GM06990 (cell line): ENCODE data around the gene HPS4.

ENCODE experiments used
- DNase-seq: peaks from one replicate; pipeline ENCODE4 v3.0.0-alpha.2; 2011; ENCODE audit not compliant: insufficient read length; ENCODE audit errors: extremely low read depth
- H3K27me3 ChIP-seq: replicated peaks from 2 replicates; pipeline ENCODE4 v1.6.0; 2011; ENCODE audit warnings: low read length; ENCODE audit not compliant: control insufficient read depth, insufficient read depth
- H3K36me3 ChIP-seq: 2 replicates; pipeline ENCODE4 v1.5.1; 2011; ENCODE audit warnings: low read length; ENCODE audit not compliant: control insufficient read depth, insufficient read depth
- H3K4me3 ChIP-seq: replicated peaks from 2 replicates; pipeline ENCODE4 v1.5.1; 2011; ENCODE audit warnings: low read depth, mild to moderate bottlenecking, control low read depth, low read length
- TF ChIP-seq, protein P1 (sequence below): IDR thresholded peaks from 2 replicates; pipeline ENCODE4 v1.5.1; 2011; ENCODE audit warnings: low read length, control low read depth, mild to moderate bottlenecking, inconsistent platforms; ENCODE audit not compliant: insufficient read depth, poor library complexity, severe bottlenecking

The HPS4 gene

DNA sequence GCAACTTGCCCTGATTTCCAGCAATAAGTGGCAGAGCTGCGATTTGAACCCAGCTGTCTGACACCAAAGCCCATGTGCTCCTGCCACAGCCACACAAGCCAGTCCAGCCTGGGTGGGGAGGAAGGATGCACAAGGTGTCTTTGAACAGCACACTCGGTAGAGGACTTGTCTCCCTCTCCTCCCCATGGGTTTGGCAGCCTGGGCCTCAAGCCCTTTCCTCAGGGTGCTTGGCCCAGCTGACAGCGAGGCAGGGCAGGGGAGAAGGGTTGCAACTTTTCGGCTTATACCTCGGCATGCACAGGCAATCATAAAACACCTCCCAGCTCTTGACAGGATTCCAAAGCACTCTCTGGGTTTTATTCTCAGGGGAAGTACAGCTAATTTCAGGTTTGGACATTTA lies 35.2 kb downstream of the HPS4 start:
- TF ChIP-seq, protein P1, sequence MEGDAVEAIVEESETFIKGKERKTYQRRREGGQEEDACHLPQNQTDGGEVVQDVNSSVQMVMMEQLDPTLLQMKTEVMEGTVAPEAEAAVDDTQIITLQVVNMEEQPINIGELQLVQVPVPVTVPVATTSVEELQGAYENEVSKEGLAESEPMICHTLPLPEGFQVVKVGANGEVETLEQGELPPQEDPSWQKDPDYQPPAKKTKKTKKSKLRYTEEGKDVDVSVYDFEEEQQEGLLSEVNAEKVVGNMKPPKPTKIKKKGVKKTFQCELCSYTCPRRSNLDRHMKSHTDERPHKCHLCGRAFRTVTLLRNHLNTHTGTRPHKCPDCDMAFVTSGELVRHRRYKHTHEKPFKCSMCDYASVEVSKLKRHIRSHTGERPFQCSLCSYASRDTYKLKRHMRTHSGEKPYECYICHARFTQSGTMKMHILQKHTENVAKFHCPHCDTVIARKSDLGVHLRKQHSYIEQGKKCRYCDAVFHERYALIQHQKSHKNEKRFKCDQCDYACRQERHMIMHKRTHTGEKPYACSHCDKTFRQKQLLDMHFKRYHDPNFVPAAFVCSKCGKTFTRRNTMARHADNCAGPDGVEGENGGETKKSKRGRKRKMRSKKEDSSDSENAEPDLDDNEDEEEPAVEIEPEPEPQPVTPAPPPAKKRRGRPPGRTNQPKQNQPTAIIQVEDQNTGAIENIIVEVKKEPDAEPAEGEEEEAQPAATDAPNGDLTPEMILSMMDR, result no peak
- H3K36me3 ChIP-seq, result peaks cover 14% of the 10 kb centered on the region
- DNase-seq, result no peak
- no peak overlapping the region for H3K4me3 ChIP-seq
- no peaks in the 10 kb centered on the region for H3K27me3 ChIP-seq

DNA sequence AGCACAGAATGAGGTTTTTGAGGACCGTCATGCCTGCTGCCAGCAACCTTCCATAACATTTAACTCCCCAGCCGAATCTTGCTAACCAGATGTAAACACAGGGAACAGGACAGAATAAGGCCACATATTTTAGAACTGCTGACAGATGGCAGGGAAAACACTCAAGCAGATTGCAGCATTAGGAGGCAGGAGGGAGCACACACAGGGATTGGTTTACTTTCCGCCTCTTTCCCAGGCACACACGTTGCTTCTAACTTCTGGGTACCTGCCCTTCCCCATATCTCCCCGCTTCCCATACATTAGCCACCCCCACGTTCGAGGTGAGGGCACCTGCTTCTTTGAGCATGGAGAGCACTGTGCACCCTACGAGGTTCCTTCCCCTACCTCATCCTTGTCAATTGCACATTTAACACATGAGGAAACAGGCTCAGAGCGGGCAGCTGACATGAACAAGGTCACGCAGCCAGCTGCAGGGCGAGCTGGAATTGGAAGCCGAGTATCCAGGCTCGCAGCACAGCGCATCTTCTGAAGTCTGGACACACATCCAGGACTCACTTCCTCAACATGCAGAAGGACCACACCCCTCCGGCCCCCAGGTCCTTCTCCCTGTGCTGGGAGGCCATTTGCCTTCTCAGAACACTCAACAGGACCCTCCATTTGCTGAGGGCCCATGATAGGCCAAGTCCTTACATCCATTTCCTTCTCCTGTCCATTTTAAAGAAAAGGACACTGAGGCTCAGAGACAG lies 35.8 kb downstream of the HPS4 start:
- Histone ChIP-seq H3K4me3 (no peak overlapping the region), H3K27me3 (no peaks in the 10 kb centered on the region), H3K36me3 (peaks cover 11% of the 10 kb centered on the region)
- no peak for DNase-seq
- TF ChIP-seq, protein P1, result no peak

DNA sequence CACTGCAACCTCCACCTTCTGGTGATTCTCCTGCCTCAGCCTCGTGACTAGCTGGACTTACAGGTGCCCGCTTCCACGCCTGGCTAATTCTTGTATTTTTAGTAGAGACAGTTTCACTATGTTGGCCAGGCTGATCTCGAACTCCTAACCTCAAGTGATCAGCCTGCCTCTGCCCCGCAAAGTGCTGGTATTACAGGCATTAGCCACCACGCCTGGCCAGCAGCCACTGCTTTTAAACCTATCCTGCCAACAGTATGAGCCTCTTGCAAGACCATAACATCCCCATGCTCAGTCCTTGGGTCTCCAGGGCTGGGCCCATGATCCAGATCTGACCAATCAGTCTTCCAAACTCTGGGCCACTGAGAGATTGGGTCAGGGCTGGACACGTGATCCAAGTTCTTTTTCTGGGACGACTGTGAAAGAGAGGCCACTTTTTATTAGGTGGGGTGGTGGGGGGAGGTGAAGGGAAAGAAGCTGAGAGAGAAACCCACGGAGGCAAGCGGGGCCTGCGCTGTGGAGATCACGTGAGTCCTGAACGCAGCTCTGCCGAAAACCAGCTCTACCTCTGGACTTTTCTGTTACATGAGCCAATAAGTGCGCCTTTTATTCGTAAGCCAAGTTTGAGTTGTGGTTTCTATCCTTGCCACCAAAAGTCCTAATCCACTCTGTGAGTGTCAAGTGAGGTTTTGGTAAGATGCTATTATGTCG lies 36.6 kb downstream of the HPS4 start:
- no peaks in the 10 kb centered on the region for H3K27me3 ChIP-seq
- no peak overlapping the region for H3K4me3 ChIP-seq
- DNase-seq, result no peak
- peaks cover 9% of the 10 kb centered on the region for H3K36me3 ChIP-seq
- TF ChIP-seq, protein P1, result no peak

DNA sequence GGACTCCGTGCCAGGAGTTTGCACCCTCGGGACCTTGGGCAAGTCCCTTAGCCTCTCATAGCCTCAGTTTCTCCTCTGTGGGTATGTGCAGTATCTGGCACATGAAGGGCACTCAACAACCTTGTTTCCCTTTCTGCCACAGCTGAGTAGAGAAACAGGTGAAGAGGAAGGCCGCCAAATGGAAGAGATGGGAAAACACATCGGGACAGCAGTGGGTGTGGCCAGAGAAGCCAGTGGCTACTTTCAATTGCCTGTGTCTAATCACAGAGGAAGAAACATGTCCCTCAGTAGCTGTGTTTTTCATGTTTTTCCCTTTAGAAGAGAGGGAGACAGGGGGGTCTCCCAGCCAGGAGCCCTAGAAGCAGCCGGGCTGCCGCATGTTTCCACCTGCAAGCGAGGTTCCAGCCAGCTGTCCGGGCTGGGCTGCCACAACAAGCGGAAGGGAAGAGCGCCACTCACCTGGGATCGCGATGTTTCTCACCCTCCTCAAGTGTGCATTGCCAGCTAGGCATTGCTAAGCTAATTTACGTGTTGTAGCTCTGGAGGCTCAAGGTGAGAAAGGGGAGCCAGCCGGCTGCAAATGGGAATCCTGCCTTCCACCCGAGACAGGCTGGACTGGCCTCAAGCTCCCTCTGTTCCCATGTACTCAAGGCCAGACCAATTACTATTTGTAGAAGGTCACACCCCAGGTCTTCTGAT lies 37.9 kb downstream of the HPS4 start:
- no peak for DNase-seq
- TF ChIP-seq, protein P1, result no peak
- Histone ChIP-seq H3K27me3 (no peaks in the 10 kb centered on the region), H3K4me3 (no peak overlapping the region), H3K36me3 (peaks cover 6% of the 10 kb centered on the region)

DNA sequence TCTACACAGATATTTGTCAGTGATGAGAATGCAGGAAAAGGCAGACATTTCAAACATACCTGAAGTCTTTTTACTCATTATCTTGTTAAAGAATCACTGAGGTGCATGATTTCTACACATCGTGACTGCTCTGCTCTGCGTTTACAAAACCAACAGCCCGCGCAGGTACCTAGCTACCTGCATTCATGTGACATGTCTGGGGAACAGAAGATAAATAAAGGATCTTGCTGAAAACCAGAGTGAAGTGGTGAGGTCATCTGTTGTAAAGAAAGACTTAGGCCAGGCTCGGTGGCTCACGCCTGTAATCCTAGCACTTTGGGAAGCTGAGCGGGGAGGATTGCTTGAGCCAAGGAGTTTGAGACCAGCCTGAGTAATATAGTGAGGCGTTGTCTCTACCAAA lies 38.8 kb downstream of the HPS4 start:
- peaks cover 6% of the 10 kb centered on the region for H3K36me3 ChIP-seq
- TF ChIP-seq, protein P1, result no peak
- no peak overlapping the region for H3K4me3 ChIP-seq
- no peak for DNase-seq
- H3K27me3 ChIP-seq, result no peaks in the 10 kb centered on the region
